ENCODE results near the gene PAN3. TPM values are rescaled to one million over a fixed set of nuclear protein-coding genes. Genes with fewer than 3 reads are reported as not detected.

The PAN3 gene
- total and polyA plus RNA-seq, 10 donors = 18.4 to 85.8 (median 70.1) TPM

- H3K27me3 ChIP-seq (replicated peaks in 1 of 7) = no peaks in the 10 kb centered on the region
- no peak for DNase-seq
- no peak overlapping the region for H3K27ac ChIP-seq
- H3K9me3 ChIP-seq = no peaks in the 10 kb centered on the region
- H3K4me1 ChIP-seq = no peaks in the 10 kb centered on the region
- 88 to 97% (median 93%) methylated on average over 2 of the region's 2 CpGs for WGBS, 5 donors
- H3K4me3 ChIP-seq = no peak overlapping the region
- H3K36me3 ChIP-seq = no peaks in the 10 kb centered on the region
- TF ChIP-seq POLR2A (IDR thresholded peaks at IDR 0.05) = no peak
- TF ChIP-seq POLR2AphosphoS5 (IDR thresholded peaks at IDR 0.05) = no peak
- no peak for TF ChIP-seq CTCF (IDR thresholded peaks at IDR 0.05 in 8 of 11, conservative IDR thresholded peaks at IDR 0.05 in 3 of 11)
- intact Hi-C loops (cut with DNase I; ENCODE audit: low total_unique reads) = no loop called here
These were observed 201.1 kb downstream of the PAN3 start for GRCh38 chr13:28339419-28339818.

- Histone ChIP-seq H3K27me3 (replicated peaks in 1 of 7) (no peaks in the 10 kb centered on the region), H3K27ac (no peak overlapping the region), H3K9me3 (no peaks in the 10 kb centered on the region), H3K4me1 (no peaks in the 10 kb centered on the region), H3K4me3 (no peak overlapping the region), H3K36me3 (no peaks in the 10 kb centered on the region)
- TF ChIP-seq POLR2A (IDR thresholded peaks at IDR 0.05) = no peak
- TF ChIP-seq CTCF (IDR thresholded peaks at IDR 0.05 in 8 of 11, conservative IDR thresholded peaks at IDR 0.05 in 3 of 11) = no peak
- TF ChIP-seq POLR2AphosphoS5 (IDR thresholded peaks at IDR 0.05) = no peak
- intact Hi-C loops (cut with DNase I; ENCODE audit: low total_unique reads) = no loop called here
- WGBS, 5 donors = 74 to 87% (median 79%) methylated on average over 2 of the region's 2 CpGs
- no peak for DNase-seq
These were observed 202.0 kb downstream of the PAN3 start for GRCh38 chr13:28340272-28340793.

GRCh38 chr13:28342251-28342650 lies 203.9 kb downstream of the PAN3 start:
- Histone ChIP-seq H3K27ac (no peak overlapping the region), H3K27me3 (replicated peaks in 1 of 7) (peaks cover 0 to 13% (median 0%) of the 10 kb centered on the region in 7 donors), H3K4me1 (no peaks in the 10 kb centered on the region), H3K4me3 (no peak overlapping the region), H3K36me3 (no peaks in the 10 kb centered on the region), H3K9me3 (no peaks in the 10 kb centered on the region)
- TF ChIP-seq POLR2AphosphoS5 (IDR thresholded peaks at IDR 0.05) = no peak
- TF ChIP-seq POLR2A (IDR thresholded peaks at IDR 0.05) = no peak
- TF ChIP-seq CTCF (IDR thresholded peaks at IDR 0.05 in 8 of 11, conservative IDR thresholded peaks at IDR 0.05 in 3 of 11) = no peak
- WGBS, 5 donors = 88 to 98% (median 90%) methylated on average over 2 of the region's 2 CpGs
- intact Hi-C loops (cut with DNase I; ENCODE audit: low total_unique reads) = no loop called here
- no peak for DNase-seq

DNA sequence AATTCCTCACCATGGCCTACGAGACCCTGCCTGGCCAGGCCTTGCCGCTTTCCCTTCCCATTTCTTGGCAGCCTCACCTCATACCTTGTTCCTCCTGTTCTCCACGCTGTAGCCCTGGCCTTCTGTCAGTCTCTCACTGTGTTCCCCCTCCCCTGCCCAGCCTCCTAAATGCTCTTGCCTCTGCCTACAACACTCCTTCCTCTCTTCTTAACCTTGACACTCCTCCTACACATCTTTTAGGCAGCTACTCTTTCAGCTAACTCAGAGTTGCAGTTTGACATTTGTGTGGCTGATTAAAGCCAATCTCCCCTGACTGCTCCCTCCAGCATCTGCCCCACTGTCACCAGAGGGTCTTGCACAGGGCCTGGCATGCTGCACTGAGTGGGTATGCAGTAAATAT lies 205.8 kb downstream of the PAN3 start:
- no peaks in the 10 kb centered on the region for H3K9me3 ChIP-seq
- no peak overlapping the region for H3K4me3 ChIP-seq
- DNase-seq = no peak
- H3K36me3 ChIP-seq = no peaks in the 10 kb centered on the region
- no peaks in the 10 kb centered on the region for H3K4me1 ChIP-seq
- no peak for TF ChIP-seq POLR2A (IDR thresholded peaks at IDR 0.05)
- no peak for TF ChIP-seq CTCF (IDR thresholded peaks at IDR 0.05 in 8 of 11, conservative IDR thresholded peaks at IDR 0.05 in 3 of 11)
- no peak for TF ChIP-seq POLR2AphosphoS5 (IDR thresholded peaks at IDR 0.05)
- WGBS, 5 donors = 79 to 86% (median 83%) methylated on average over 3 of the region's 3 CpGs
- intact Hi-C loops (cut with DNase I; ENCODE audit: low total_unique reads) = no loop called here
- no peak overlapping the region for H3K27ac ChIP-seq
- peaks cover 0 to 13% (median 0%) of the 10 kb centered on the region in 7 donors for H3K27me3 ChIP-seq (replicated peaks in 1 of 7)

Small RNA genes within 50 kb of the gene (small RNA-seq; reads per million reads assigned to genes)
- 0 reads per million in 4 donors for gene RNU6-82P

Other genes with a start within 250 kb of the PAN3 start
- not detected for gene PDX1, start 218.5 kb upstream of the PAN3 start, total RNA-seq
- gene PDX1, start 218.5 kb upstream of the PAN3 start, polyA plus RNA-seq = not detected
- not detected for gene CDX2, start 169.2 kb upstream of the PAN3 start, total RNA-seq
- under 1 TPM in 2 of 3 donors, not detected in 1; 0.02 to 0.03 TPM for gene CDX2, start 169.2 kb upstream of the PAN3 start, polyA plus RNA-seq
- gene URAD, start 149.9 kb upstream of the PAN3 start, total RNA-seq = 1 to 10 TPM in 1 of 7 donors, not detected in 6; 1.3 TPM
- under 1 TPM in 1 of 3 donors, not detected in 2; 0.20 TPM for gene URAD, start 149.9 kb upstream of the PAN3 start, polyA plus RNA-seq
- gene FLT3, start 38.0 kb upstream of the PAN3 start, total RNA-seq = 10 to 100 TPM in 1 of 7 donors, 1 to 10 TPM in 6; 2.4 to 10.1 (median 6.0) TPM
- gene FLT3, start 38.0 kb upstream of the PAN3 start, polyA plus RNA-seq = 1 to 10 TPM; 1.0 to 2.1 (median 1.9) TPM